ENCODE measurements around the gene R3HCC1L.
"Not testable (repeated sequence)": the region's sequence is repeated elsewhere in the genome, so short reads cannot be mapped to it uniquely, and the experiment has no call there.

R3HCC1L gene

GRCh38 chr10:98223874-98224273 is 89.4 kb downstream of the R3HCC1L start:
- ATAC-seq (ENCODE audit: low read depth) (no peak), DNase-seq (ENCODE audit: low spot score) (no peak)
- H3K9me3 ChIP-seq (ENCODE audit: severe bottlenecking), result peaks cover 2% of the 10 kb centered on the region
- no peaks in the 10 kb centered on the region for H3K27me3 ChIP-seq (ENCODE audit: insufficient read depth, poor library complexity, severe bottlenecking)
- TF ChIP-seq CTCF (IDR thresholded peaks at IDR 0.05; ENCODE audit: poor library complexity, severe bottlenecking), result no peak
- H3K27ac ChIP-seq (ENCODE audit: poor library complexity, severe bottlenecking), result no peak overlapping the region
- H3K4me3 ChIP-seq (ENCODE audit: severe bottlenecking), result no peak overlapping the region
- no peaks in the 10 kb centered on the region for H3K4me1 ChIP-seq (ENCODE audit: insufficient read depth, poor library complexity, severe bottlenecking)
- no peaks in the 10 kb centered on the region for H3K36me3 ChIP-seq (ENCODE audit: low read depth)

- Histone ChIP-seq H3K9me3 (ENCODE audit: severe bottlenecking) (peaks cover 2% of the 10 kb centered on the region), H3K4me1 (ENCODE audit: insufficient read depth, poor library complexity, severe bottlenecking) (no peaks in the 10 kb centered on the region)
- no peak for TF ChIP-seq CTCF (IDR thresholded peaks at IDR 0.05; ENCODE audit: poor library complexity, severe bottlenecking)
Observed at GRCh38 chr10:98224509-98224908, 90.1 kb downstream of the R3HCC1L start.

DNA sequence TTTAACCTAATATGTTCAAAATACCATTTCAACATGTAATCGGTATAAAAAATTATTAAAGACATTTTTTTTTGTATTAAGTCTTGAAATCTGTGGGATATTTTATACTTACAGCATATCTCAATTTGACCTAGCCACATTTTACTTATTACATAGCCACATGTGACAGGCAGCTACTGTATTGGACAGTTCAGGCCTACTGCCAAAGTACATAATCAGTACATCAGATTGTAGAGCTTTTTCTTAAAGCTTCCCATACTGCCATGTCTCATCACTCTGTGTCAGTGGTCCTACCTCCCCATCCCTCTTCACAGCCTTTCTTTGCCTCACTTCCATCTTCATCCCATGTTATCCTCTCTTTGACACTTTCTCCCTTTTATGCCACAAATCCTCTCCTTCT is 90.5 kb downstream of the R3HCC1L start:
- no peak overlapping the region for H3K27ac ChIP-seq (ENCODE audit: poor library complexity, severe bottlenecking)
- H3K9me3 ChIP-seq (ENCODE audit: severe bottlenecking), result no peaks in the 10 kb centered on the region
- H3K4me1 ChIP-seq (ENCODE audit: insufficient read depth, poor library complexity, severe bottlenecking), result no peaks in the 10 kb centered on the region
- H3K27me3 ChIP-seq (ENCODE audit: insufficient read depth, poor library complexity, severe bottlenecking), result no peaks in the 10 kb centered on the region
- no peak overlapping the region for H3K4me3 ChIP-seq (ENCODE audit: severe bottlenecking)
- no peak for TF ChIP-seq CTCF (IDR thresholded peaks at IDR 0.05; ENCODE audit: poor library complexity, severe bottlenecking)
- no peak for DNase-seq (ENCODE audit: low spot score)
- H3K36me3 ChIP-seq (ENCODE audit: low read depth), result no peaks in the 10 kb centered on the region
- ATAC-seq (ENCODE audit: low read depth), result no peak

More at GRCh38 chr10:98224509-98224908, 90.1 kb downstream of the R3HCC1L start:
- no peaks in the 10 kb centered on the region for H3K27me3 ChIP-seq (ENCODE audit: insufficient read depth, poor library complexity, severe bottlenecking)
- no peak overlapping the region for H3K4me3 ChIP-seq (ENCODE audit: severe bottlenecking)
- ATAC-seq (ENCODE audit: low read depth), result no peak
- no peak for DNase-seq (ENCODE audit: low spot score)
- H3K27ac ChIP-seq (ENCODE audit: poor library complexity, severe bottlenecking), result no peak overlapping the region
- H3K36me3 ChIP-seq (ENCODE audit: low read depth), result no peaks in the 10 kb centered on the region

DNA sequence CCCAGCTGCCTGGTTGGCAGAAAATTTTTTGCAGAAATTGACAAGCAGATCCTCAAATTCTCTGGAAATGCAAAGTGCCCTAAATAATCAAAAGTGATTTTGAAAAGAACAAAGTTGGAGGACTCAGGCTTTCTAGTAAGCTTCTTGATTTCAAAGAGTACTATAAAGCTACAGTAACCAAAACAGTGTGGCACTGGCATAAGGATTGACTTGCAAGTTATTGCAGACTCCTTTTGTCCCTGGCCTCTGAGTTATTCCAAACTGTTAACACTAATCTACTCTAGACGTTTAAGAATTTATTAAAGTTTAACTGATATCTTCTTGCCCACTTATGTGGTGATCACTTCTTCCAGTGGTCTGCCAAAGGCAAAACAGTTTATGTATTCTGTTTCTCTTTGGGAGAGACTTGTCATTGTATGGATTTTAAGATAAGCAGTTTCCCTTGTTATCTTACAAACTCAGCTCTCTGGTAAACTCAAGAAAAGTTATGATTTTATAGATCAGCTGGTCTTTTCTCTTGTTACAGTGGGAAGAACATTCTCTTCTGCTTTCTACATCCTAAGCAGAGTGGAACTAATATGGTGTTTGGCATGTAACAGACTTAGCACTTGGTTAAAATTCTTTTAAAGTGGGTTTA is 92.2 kb downstream of the R3HCC1L start:
- no peak for DNase-seq (ENCODE audit: low spot score)
- TF ChIP-seq CTCF (IDR thresholded peaks at IDR 0.05; ENCODE audit: poor library complexity, severe bottlenecking), result no peak
- peaks cover 7% of the 10 kb centered on the region for H3K36me3 ChIP-seq (ENCODE audit: low read depth)
- no peak for ATAC-seq (ENCODE audit: low read depth)
- H3K27ac ChIP-seq (ENCODE audit: poor library complexity, severe bottlenecking), result no peak overlapping the region
- H3K4me1 ChIP-seq (ENCODE audit: insufficient read depth, poor library complexity, severe bottlenecking), result no peaks in the 10 kb centered on the region
- no peaks in the 10 kb centered on the region for H3K9me3 ChIP-seq (ENCODE audit: severe bottlenecking)
- H3K27me3 ChIP-seq (ENCODE audit: insufficient read depth, poor library complexity, severe bottlenecking), result no peaks in the 10 kb centered on the region
- H3K4me3 ChIP-seq (ENCODE audit: severe bottlenecking), result no peak overlapping the region

DNA sequence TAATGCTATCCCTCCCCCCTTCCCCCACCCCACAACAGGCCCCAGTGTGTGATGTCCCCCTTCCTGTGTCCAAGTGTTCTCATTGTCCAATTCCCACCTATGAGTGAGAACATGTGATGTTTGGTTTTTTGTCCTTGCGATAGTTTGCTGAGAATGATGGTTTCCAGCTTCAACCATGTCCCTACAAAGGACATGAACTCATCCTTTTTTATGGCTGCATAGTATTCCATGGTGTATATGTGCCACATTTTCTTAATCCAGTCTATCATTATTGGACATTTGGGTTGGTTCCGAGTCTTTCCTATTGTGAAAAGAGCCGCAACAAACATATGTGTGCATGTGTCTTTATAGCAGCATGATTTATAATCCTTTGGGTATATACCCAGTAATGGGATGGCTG is 93.3 kb downstream of the R3HCC1L start:
- not testable (repeated sequence) for DNase-seq (ENCODE audit: low spot score); H3K9me3 ChIP-seq (ENCODE audit: severe bottlenecking); H3K27me3 ChIP-seq (ENCODE audit: insufficient read depth, poor library complexity, severe bottlenecking); ATAC-seq (ENCODE audit: low read depth); H3K4me1 ChIP-seq (ENCODE audit: insufficient read depth, poor library complexity, severe bottlenecking); H3K4me3 ChIP-seq (ENCODE audit: severe bottlenecking); H3K27ac ChIP-seq (ENCODE audit: poor library complexity, severe bottlenecking)
- H3K36me3 ChIP-seq (ENCODE audit: low read depth), result peaks cover 16% of the 10 kb centered on the region

- H3K27me3 ChIP-seq (ENCODE audit: insufficient read depth, poor library complexity, severe bottlenecking); H3K4me1 ChIP-seq (ENCODE audit: insufficient read depth, poor library complexity, severe bottlenecking); H3K4me3 ChIP-seq (ENCODE audit: severe bottlenecking); H3K27ac ChIP-seq (ENCODE audit: poor library complexity, severe bottlenecking); ATAC-seq (ENCODE audit: low read depth); DNase-seq (ENCODE audit: low spot score); H3K9me3 ChIP-seq (ENCODE audit: severe bottlenecking): not testable (repeated sequence)
- H3K36me3 ChIP-seq (ENCODE audit: low read depth), result peaks cover 22% of the 10 kb centered on the region
Observed at GRCh38 chr10:98228266-98228665, 93.8 kb downstream of the R3HCC1L start.
